Epithelial cell of proximal tubule (primary cell): ENCODE measurements around the gene BLM. TPM values are rescaled to one million over a fixed set of nuclear protein-coding genes. Genes with fewer than 3 reads are reported as not detected.

ENCODE experiments used
- DNase-seq: peaks from one replicate; pipeline ENCODE4 v3.0.0-alpha.2; 2011; ENCODE audit warnings: low read depth
- H3K4me3 ChIP-seq: 2 replicates; pipeline ENCODE4 v1.5.1; 2011; ENCODE audit warnings: low read depth, mild to moderate bottlenecking, low read length
- total RNA-seq: library from RNA; depleted of rRNA; stranded (reverse); fragments of >200 nt; gene quantifications from 2 replicates; pipeline ENCODE4 v1.2.3, GENCODE V29; 2015
- TF ChIP-seq, protein P1 (sequence below): conservative IDR thresholded peaks from 2 replicates; pipeline ENCODE4 v1.5.1; 2012; ENCODE audit warnings: low read depth, mild to moderate bottlenecking, low read length

The BLM gene
- total RNA-seq, 1 donor from 2014 or later = 13.0 TPM

- H3K4me3 ChIP-seq = no peak overlapping the region
- TF ChIP-seq, protein P1, sequence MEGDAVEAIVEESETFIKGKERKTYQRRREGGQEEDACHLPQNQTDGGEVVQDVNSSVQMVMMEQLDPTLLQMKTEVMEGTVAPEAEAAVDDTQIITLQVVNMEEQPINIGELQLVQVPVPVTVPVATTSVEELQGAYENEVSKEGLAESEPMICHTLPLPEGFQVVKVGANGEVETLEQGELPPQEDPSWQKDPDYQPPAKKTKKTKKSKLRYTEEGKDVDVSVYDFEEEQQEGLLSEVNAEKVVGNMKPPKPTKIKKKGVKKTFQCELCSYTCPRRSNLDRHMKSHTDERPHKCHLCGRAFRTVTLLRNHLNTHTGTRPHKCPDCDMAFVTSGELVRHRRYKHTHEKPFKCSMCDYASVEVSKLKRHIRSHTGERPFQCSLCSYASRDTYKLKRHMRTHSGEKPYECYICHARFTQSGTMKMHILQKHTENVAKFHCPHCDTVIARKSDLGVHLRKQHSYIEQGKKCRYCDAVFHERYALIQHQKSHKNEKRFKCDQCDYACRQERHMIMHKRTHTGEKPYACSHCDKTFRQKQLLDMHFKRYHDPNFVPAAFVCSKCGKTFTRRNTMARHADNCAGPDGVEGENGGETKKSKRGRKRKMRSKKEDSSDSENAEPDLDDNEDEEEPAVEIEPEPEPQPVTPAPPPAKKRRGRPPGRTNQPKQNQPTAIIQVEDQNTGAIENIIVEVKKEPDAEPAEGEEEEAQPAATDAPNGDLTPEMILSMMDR = no peak
- DNase-seq = no peak
These were observed 10.5 kb upstream of the BLM start for GRCh38 chr15:90706394-90707327.

GRCh38 chr15:90707489-90707888 lies 9.7 kb upstream of the BLM start:
- H3K4me3 ChIP-seq = no peak overlapping the region
- TF ChIP-seq, protein P1 = no peak
- no peak for DNase-seq

DNA sequence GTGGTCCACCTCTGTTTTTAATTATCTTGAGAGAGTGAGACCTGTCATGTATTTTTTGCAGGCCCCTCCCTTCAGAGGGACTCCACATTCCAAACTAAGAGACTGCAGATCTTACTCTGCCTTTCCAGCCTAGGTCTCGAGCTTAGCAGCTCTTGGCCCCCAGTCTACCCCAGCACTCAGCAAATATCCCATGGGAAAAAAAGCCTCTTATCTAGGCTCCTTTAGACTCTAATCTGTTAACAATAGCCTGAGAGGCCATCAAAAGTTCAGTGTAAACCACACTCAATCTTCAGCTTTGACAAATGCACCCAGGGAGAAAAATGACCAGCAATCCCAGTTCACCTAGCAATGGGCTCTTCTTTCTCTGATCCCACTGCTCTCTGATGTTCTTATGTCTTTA lies 8.6 kb upstream of the BLM start:
- no peak overlapping the region for H3K4me3 ChIP-seq
- DNase-seq = no peak
- TF ChIP-seq, protein P1 = no peak

DNA sequence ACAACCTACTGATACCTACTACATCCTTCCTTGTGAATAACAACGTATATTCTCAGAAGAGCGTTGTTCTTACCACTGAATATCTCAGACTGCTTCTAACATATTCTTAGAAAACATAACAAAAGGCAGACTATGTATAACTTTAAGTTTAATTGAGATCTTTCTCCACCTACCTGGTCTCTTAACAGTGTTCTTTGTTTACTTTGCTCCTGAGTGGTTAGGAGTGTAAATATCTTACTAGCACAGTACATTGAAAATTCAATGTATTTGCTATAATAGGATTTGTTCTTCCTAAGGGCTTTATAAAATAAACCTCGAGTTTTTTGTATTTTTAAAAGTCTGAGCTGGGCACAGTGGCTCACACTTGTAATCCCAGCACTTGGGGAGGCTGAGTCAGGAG lies 7.9 kb upstream of the BLM start:
- no peak for DNase-seq
- TF ChIP-seq, protein P1 = no peak
- H3K4me3 ChIP-seq = no peak overlapping the region

GRCh38 chr15:90710436-90711027 lies 6.6 kb upstream of the BLM start:
- TF ChIP-seq, protein P1 = no peak
- H3K4me3 ChIP-seq = no peak overlapping the region
- no peak for DNase-seq

DNA sequence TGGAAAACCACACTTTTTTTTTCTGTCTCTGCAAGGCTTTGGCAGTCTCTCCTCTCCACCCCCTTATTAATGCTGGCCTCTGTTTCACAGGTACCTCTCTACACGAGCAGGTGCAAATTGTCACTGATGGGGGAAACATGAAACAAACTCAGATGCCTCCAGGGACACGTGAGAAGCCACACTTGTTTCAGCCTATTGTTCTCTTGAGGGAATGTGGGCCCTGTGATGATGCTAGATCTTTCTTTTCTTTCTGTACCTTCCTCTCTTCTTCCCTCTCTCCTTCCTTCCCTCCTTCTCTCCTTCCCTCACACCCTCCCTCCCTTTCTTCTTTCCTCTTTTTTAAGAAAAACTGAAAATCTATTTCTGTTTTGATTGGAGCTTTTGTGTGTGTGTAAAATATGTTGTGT lies 5.7 kb upstream of the BLM start:
- H3K4me3 ChIP-seq = no peak overlapping the region
- TF ChIP-seq, protein P1 = no peak
- no peak for DNase-seq
